ENCODE measurements around the gene ZNF630.
"Not testable (repeated sequence)": the region's sequence is repeated elsewhere in the genome, so short reads cannot be mapped to it uniquely, and the experiment has no call there.

The ZNF630 gene

GRCh38 chrX:48059296-48059639 lies 12.2 kb downstream of the ZNF630 start:
- H3K4me3 ChIP-seq (replicated peaks; ENCODE audit: low read depth, low read length): no peak overlapping the region
- no peak for DNase-seq (ENCODE audit: low read depth)
- TF ChIP-seq CTCF (IDR thresholded peaks at IDR 0.05; ENCODE audit: low read length, missing control alignments): no peak

GRCh38 chrX:48058621-48059295 lies 12.7 kb downstream of the ZNF630 start:
- no peak for DNase-seq (ENCODE audit: low read depth)
- H3K4me3 ChIP-seq (replicated peaks; ENCODE audit: low read depth, low read length): no peak overlapping the region
- no peak for TF ChIP-seq CTCF (IDR thresholded peaks at IDR 0.05; ENCODE audit: low read length, missing control alignments)

- no peak for DNase-seq (ENCODE audit: low read depth)
- TF ChIP-seq CTCF (IDR thresholded peaks at IDR 0.05; ENCODE audit: low read length, missing control alignments): no peak
- H3K4me3 ChIP-seq (replicated peaks; ENCODE audit: low read depth, low read length): no peak overlapping the region
These were observed 24.6 kb downstream of the ZNF630 start for GRCh38 chrX:48046846-48047245.

GRCh38 chrX:48045410-48046311 lies 25.8 kb downstream of the ZNF630 start:
- DNase-seq (ENCODE audit: low read depth): peak; percentile 91
- TF ChIP-seq CTCF (IDR thresholded peaks at IDR 0.05; ENCODE audit: low read length, missing control alignments): no peak
- H3K4me3 ChIP-seq (replicated peaks; ENCODE audit: low read depth, low read length): no peak overlapping the region

GRCh38 chrX:48043056-48043455 lies 28.4 kb downstream of the ZNF630 start:
- DNase-seq (ENCODE audit: low read depth): no peak
- no peak overlapping the region for H3K4me3 ChIP-seq (replicated peaks; ENCODE audit: low read depth, low read length)
- TF ChIP-seq CTCF (IDR thresholded peaks at IDR 0.05; ENCODE audit: low read length, missing control alignments): no peak

- H3K4me3 ChIP-seq (replicated peaks; ENCODE audit: low read depth, low read length): no peak overlapping the region
- DNase-seq (ENCODE audit: low read depth): peak; percentile 60
- no peak for TF ChIP-seq CTCF (IDR thresholded peaks at IDR 0.05; ENCODE audit: low read length, missing control alignments)
These were observed 35.5 kb downstream of the ZNF630 start for GRCh38 chrX:48035891-48036290.

- not testable (repeated sequence) for DNase-seq (ENCODE audit: low read depth); H3K4me3 ChIP-seq (replicated peaks; ENCODE audit: low read depth, low read length)
These were observed 40.7 kb downstream of the ZNF630 start for GRCh38 chrX:48030641-48031173.

Data from fibroblast of pulmonary artery (primary cell).